Body of pancreas (tissue), 4 donors: ENCODE data around the gene LRRC28.

Source experiments
- POLR2A ChIP-seq, 3 donors: fragments of 450-650 bp; IDR thresholded peaks; one replicate each; pipeline ENCODE4 v1.6.1; 2016; ENCODE audit warnings: antibody characterized with exemption in 3 of 3, mild to moderate bottlenecking in 2 of 3
- TF ChIP-seq, protein P1 (sequence below), 7 experiments: fragments of 450-650 bp in 4 of 7; fragments of 200-600 bp in 3 of 7; sonication (generic) in 3 of 7; IDR thresholded peaks; one replicate each; pipeline ENCODE4 v1.5.1; 2016 to 2019; ENCODE audit warnings: antibody characterized with exemption in 7 of 7

- TF ChIP-seq, protein P1, sequence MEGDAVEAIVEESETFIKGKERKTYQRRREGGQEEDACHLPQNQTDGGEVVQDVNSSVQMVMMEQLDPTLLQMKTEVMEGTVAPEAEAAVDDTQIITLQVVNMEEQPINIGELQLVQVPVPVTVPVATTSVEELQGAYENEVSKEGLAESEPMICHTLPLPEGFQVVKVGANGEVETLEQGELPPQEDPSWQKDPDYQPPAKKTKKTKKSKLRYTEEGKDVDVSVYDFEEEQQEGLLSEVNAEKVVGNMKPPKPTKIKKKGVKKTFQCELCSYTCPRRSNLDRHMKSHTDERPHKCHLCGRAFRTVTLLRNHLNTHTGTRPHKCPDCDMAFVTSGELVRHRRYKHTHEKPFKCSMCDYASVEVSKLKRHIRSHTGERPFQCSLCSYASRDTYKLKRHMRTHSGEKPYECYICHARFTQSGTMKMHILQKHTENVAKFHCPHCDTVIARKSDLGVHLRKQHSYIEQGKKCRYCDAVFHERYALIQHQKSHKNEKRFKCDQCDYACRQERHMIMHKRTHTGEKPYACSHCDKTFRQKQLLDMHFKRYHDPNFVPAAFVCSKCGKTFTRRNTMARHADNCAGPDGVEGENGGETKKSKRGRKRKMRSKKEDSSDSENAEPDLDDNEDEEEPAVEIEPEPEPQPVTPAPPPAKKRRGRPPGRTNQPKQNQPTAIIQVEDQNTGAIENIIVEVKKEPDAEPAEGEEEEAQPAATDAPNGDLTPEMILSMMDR (IDR thresholded peaks at IDR 0.05): no peak
- TF ChIP-seq POLR2A (IDR thresholded peaks at IDR 0.05): no peak
These were observed 59.5 kb downstream of the LRRC28 start for GRCh38 chr15:99310745-99311144.
